T-helper 2 cell (primary cell): Measurements from ENCODE around the gene MRPL38.
A peak's percentile ranks its signal among the peaks of the same experiment; 100 is the strongest.
"Not testable (repeated sequence)": the region's sequence is repeated elsewhere in the genome, so short reads cannot be mapped to it uniquely, and the experiment has no call there.

Experiments
- DNase-seq, 5 experiments: peaks; one replicate each; pipeline versions ENCODE4 v3.0.0 to v3.0.0-alpha.2; 2012 to 2022

Gene MRPL38

DNA sequence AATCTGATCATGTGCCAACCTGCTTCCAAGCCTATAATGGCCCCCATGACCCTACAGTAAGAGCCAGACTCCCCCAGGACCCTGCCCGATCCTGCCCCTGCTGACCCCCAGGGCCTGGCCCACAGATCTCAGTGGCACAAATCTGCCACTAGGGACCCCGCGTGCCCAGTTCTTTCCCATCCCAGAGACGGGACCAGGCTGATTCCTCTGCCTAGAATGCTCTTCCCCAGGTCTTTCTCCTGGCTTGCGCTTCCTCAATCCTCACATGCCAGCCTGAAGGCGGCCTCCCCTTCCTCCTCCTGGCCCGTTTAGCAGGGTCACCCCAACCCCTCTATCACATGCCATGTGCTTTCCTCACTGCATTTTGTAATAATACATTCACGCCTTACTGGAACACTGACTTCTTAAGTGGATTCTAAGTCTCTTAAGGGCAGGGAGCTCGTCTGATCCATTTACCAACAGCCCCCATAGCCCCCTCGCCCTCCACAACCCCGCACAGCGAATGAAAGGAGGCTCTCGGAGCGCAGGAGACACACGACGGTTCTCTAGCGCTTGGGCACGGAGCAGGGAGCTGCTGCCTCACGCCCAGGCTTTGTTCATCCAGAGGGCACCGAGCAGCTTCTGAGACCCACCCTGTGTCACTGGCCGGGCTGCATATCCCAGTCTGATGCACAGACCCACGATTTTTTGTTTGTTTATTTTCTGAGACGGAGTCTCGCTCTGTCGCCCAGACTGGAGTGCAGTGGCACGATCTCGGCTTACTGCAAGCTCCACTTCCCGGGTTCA lies 9.1 kb downstream of the MRPL38 start:
- no peak for DNase-seq

GRCh38 chr17:75894049-75894733 lies 10.5 kb downstream of the MRPL38 start:
- DNase-seq: no peak

- no peak for DNase-seq
These were observed 11.2 kb downstream of the MRPL38 start for GRCh38 chr17:75893305-75894048.

- DNase-seq: no peak
These were observed 12.0 kb downstream of the MRPL38 start for GRCh38 chr17:75892556-75893224.

DNA sequence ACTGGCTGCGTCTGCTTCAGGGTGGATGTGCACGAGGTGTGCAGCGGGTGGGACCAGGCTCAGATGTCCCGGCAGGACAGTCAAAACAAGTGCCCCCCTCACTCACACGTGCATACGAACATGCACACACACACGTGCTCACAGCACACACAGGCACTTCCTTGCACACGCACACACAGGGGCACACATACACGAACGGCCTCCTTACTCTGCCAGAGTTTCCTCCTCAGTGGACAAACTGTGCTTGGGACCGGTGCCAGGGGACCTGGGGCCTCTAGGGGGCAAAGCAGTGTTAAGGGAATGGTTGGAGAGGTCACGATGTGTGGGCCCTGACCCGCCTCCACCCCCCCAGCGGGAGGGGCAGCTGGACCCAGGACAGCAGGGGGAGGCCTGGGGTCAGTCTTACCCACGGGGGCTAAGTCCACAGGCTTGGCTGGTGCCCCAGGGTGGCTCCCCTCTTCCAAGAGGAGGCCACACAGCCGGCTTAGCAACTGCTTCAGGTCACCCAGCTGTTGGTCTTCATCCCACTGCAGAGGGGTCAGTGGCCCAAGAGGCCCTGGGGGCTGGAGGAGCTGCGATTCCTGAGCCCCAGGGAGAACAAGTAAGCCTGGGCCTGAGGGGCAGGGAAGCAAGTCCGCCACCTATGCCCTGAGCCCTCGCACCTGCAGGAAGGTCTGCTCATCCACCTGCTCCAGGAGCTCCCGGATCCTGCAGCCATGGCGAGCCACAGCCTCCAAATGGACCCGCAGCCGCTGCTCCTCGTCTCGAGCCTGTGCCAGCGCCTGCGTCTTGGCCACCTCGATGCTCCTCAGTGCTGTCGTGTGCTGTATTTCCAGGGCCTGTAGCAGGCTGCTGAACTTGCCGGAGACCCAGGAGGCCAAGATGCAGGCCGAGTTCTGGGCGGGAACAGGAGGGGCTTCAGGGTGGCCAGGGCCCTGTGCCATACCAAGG lies 12.8 kb downstream of the MRPL38 start:
- no peak for DNase-seq

- DNase-seq: no peak
These were observed 13.6 kb downstream of the MRPL38 start for GRCh38 chr17:75891022-75891604.

DNA sequence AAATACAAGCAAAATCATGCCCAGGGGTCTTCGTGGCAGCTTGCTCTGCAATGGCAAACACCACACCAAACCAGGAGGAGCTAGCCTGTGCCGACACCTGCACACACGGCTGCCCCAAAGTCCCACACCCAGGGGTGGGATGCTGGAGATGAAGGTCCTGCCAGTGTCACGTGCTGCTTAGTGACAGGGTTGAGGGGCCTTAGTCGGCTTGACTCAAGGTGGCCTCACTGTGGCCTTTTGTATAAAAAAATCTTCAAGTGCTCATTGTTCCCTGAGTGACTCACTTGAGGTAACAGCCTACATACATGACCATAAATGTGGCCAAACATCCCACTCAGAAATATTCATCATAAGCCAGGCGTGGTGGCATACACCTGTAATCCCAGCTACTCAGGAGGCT lies 15.2 kb downstream of the MRPL38 start:
- DNase-seq: no peak

DNA sequence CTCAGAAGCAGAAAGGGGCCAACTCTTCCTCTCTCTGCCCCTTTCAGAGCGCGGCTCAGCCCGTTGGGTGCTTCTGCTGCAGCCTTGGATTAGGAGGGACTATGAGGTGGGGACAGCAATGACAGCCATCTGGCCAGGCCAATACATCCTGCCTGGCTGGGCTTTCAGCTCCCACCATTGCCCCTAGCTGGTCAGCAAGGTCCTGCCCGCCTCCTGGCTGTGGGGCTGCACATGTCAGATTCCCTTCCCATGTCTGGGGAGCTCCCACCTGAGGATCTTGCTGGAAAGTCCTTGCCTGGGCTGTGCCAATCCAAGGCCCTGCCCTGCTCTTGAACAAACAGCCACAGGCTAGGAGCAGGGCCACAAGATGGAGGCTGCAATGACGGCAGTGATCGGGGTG lies 16.2 kb downstream of the MRPL38 start:
- no peak for DNase-seq

- not testable (repeated sequence) for DNase-seq
These were observed 18.8 kb downstream of the MRPL38 start for GRCh38 chr17:75885860-75886259.

DNA sequence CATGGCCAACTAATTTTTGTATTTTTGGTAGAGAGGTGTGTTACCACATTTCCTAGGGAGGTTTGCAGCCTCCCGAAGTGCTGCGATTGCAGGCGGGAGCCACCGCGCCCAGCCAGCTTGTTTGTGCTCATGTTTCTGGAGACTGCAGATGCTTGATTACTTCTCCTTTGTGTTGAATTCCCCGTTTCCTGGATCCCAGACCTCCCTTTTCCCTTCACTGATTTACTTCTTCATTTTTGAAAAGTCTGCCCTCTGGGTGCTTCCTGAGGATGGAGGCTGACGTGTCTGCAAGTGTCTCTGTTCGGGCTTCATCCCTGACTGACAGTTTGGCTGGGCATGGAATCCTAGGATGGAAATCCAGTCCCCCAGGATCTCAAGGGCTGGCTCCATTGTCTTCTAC lies 19.3 kb downstream of the MRPL38 start:
- DNase-seq: no peak

DNA sequence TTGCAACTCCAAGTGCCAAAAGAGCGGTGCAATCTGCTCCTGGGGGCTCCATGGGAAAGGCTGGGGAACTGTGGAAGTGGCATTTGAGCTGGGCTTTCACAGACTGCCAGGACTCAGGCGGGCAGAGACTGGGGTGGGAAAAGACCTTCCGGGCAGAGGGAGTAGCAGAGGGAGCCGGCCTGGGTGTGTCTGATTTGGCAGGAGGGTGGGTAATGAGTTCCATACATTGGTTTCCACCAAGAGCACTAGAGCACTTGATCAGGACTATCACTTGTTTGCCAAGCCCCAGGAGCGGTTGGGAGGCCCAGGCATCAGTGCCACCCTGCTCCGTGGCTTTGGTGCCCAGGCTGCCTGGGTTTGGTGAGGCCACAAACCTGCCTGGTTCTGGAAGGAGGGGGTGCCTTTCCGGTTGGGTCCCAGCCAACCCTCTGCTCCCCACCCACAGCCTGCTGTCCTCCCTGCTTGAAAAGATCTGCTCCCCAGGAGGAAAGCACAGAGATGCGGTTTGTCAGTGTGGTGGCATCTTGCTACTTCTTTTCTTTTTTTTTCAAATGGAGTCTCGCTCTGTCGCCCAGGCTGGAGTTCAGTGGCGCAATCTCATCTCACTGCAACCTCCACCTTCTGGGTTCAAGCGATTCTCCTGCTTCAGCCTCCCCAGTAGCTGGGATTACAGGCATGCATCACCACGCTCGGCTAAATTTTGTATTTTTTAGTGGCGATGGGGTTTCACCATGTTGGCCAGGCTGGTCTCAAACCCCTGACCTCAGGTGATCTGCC lies 22.8 kb downstream of the MRPL38 start:
- peak in 2 of 5 experiments; percentile 41 to 44 for DNase-seq

GRCh38 chr17:75880266-75880665 lies 24.4 kb downstream of the MRPL38 start:
- no peak for DNase-seq

- DNase-seq: no peak
These were observed 26.3 kb downstream of the MRPL38 start, which contains the start of gene TRIM47 for GRCh38 chr17:75878174-75878998. TRIM47 (minus strand) TSS chr17:75878581; CDS start chr17:75878548, 33 bp downstream.

DNA sequence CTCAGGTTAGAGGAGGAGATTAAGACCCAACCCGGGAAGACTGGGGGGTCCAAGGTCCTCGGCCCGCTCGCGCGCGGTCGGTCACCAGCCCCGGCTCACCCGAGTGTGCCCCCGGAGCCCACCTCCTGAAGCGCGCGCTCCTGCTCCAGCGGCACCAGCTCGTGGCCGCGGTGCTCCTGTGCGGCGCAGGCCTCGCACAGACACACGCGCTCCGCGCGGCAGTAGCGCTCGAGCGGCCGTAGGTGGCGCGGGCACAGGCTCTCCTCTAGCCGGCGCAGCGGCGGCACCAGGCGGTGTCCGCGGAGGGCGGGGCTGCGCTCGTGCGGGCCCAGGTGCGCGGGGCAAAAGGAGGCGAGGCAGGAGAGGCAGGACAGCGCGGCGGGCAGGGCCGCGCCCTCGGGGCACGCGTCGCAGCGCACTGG lies 26.9 kb downstream of the MRPL38 start:
- DNase-seq: peak; percentile 50 to 82 (median 59)

- DNase-seq: peak in 1 of 5 experiments; percentile 29
These were observed 27.5 kb downstream of the MRPL38 start for GRCh38 chr17:75876938-75877751.

DNA sequence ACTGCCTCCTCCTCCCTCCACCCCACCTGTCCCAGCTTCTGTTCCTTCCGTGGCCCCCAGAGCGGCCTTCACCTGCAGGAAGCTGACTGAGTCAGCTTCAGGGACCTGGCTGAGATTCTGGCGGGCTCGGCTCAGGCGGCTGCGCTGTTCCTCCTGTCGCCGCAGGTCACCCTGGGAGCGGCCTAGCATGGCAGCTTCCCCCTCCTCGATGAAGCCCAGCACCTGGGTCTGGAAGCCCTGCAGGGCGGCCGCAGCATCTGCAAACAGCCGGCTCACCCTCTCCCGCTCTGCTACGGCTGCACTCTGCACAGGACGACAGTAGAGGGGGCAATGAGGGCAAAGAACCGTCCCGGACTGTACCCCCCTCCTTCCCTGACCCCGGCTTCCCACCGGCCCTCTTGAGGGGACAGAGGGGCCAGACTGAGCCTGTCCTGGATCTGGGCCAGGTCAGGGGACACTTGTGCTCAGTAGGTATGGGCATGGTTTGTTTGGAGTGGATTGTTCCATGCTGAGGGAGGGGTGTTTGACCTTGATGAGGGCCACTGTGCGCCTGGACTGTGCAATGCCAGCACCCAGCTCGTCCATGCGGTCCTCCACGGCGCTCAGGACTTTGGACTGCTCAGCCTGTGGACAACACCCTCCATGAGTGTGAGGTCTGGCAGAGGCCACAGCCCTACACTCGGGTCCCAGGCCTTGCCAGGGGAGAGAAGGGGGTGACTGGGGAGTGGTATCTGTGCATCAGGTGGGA lies 28.3 kb downstream of the MRPL38 start:
- peak; percentile 33 to 89 (median 71) for DNase-seq

DNA sequence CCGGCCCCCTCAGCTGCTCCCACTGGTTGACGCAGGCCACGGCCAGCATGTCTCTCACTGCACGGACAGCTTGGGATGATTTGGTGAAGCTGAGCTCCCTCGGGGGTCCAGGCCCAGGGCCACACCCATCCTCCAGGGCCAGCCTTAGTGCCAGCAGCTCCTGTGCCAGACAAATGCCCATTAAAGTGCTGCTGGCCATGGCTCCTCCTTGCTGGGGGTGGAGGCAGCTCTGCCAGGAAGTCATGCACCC lies 28.8 kb downstream of the MRPL38 start:
- DNase-seq: no peak
